Cardiac muscle cell (in vitro differentiated cells and primary cell): ENCODE data around the gene ZMYND19. TPM values are rescaled to one million over a fixed set of nuclear protein-coding genes. Genes with fewer than 3 reads are reported as not detected.
A peak's percentile ranks its signal among the peaks of the same experiment; 100 is the strongest.

ENCODE experiments used
- DNase-seq, 2 donors: peaks; one replicate each; pipeline versions ENCODE4 v3.0.0 to v3.0.0-alpha.2; 2010 to 2017; ENCODE audit warnings: low read depth in 1 of 2, low spot score in 1 of 2
- H3K27ac ChIP-seq: fragments of 200-600 bp; sonication (generic); 2 replicates; pipeline ENCODE4 v1.5.1; 2016
- H3K27me3 ChIP-seq: fragments of 200-600 bp; sonication (generic); 2 replicates; pipeline ENCODE4 v1.6.0; 2016; ENCODE audit warnings: control low read depth
- H3K36me3 ChIP-seq: fragments of 200-600 bp; sonication (generic); 2 replicates; pipeline ENCODE4 v1.5.1; 2016; ENCODE audit warnings: control low read depth
- H3K4me1 ChIP-seq: fragments of 200-600 bp; sonication (generic); 2 replicates; pipeline ENCODE4 v1.8.1; 2017; ENCODE audit warnings: low read depth, mild to moderate bottlenecking, mixed run types
- H3K4me3 ChIP-seq: fragments of 200-600 bp; sonication (generic); 2 replicates; pipeline ENCODE4 v1.5.1; 2016; ENCODE audit warnings: mild to moderate bottlenecking
- H3K9me3 ChIP-seq: fragments of 200-600 bp; sonication (generic); 2 replicates; pipeline ENCODE4 v1.5.1; 2017; ENCODE audit warnings: low read depth, mild to moderate bottlenecking, control low read depth
- CTCF ChIP-seq: IDR thresholded peaks from 2 replicates; pipeline ENCODE4 v1.5.1; 2012; ENCODE audit warnings: low read depth, mild to moderate bottlenecking, low read length
- polyA plus RNA-seq: library from polyadenylated mRNA; unstranded; fragments of >200 nt; fragmentation: Nextera tagmentation; extraction: Ambion mirVana; gene quantifications from 2 replicates; pipeline ENCODE4 v1.2.1, GENCODE V29; 2016
- total RNA-seq: library from RNA; depleted of rRNA; stranded (reverse); fragments of >200 nt; gene quantifications from 2 replicates; pipeline ENCODE4 v1.2.3, GENCODE V29; 2016

ZMYND19 gene
- total and polyA plus RNA-seq, 2 experiments from 2014 or later: 35.3 to 48.1 TPM

- Histone ChIP-seq H3K4me1 (peaks cover 13% of the 10 kb centered on the region), H3K9me3 (no peaks in the 10 kb centered on the region), H3K4me3 (no peak overlapping the region), H3K36me3 (no peaks in the 10 kb centered on the region), H3K27me3 (no peaks in the 10 kb centered on the region), H3K27ac (no peak overlapping the region)
- TF ChIP-seq CTCF: peak; percentile 38
- DNase-seq: peak in 1 of 2 donors; percentile 25
Measured at GRCh38 chr9:137621131-137621757, 30.9 kb upstream of the ZMYND19 start.

GRCh38 chr9:137620581-137620980 lies 30.3 kb upstream of the ZMYND19 start:
- Histone ChIP-seq H3K27ac (no peak overlapping the region), H3K9me3 (no peaks in the 10 kb centered on the region), H3K4me3 (no peak overlapping the region)

GRCh38 chr9:137620048-137620405 lies 29.7 kb upstream of the ZMYND19 start:
- peak overlapping the region; percentile 62 for H3K4me3 ChIP-seq
- H3K36me3 ChIP-seq: peaks cover 4% of the 10 kb centered on the region
- no peaks in the 10 kb centered on the region for H3K27me3 ChIP-seq
- peaks cover 13% of the 10 kb centered on the region for H3K4me1 ChIP-seq
- H3K27ac ChIP-seq: peak overlapping the region; percentile 84
- no peak for DNase-seq
- no peaks in the 10 kb centered on the region for H3K9me3 ChIP-seq
- no peak for TF ChIP-seq CTCF

More at GRCh38 chr9:137620581-137620980, 30.3 kb upstream of the ZMYND19 start:
- no peaks in the 10 kb centered on the region for H3K27me3 ChIP-seq
- no peak for TF ChIP-seq CTCF
- DNase-seq: no peak
- peaks cover 13% of the 10 kb centered on the region for H3K4me1 ChIP-seq
- peaks cover 1% of the 10 kb centered on the region for H3K36me3 ChIP-seq

GRCh38 chr9:137619240-137620047 lies 29.1 kb upstream of the ZMYND19 start:
- H3K27ac ChIP-seq: peak overlapping the region; percentile 84
- no peaks in the 10 kb centered on the region for H3K27me3 ChIP-seq
- no peak for TF ChIP-seq CTCF
- DNase-seq: peak; percentile 52 to 61
- peaks cover 13% of the 10 kb centered on the region for H3K4me1 ChIP-seq
- H3K9me3 ChIP-seq: no peaks in the 10 kb centered on the region
- peaks cover 4% of the 10 kb centered on the region for H3K36me3 ChIP-seq
- H3K4me3 ChIP-seq: peak overlapping the region; percentile 62

- Histone ChIP-seq H3K4me3 (peak within 1 kb of the TSS; percentile 62), H3K36me3 (peaks cover 7% of the 10 kb centered on the region), H3K27ac (peak within 1 kb of the TSS; percentile 88), H3K9me3 (no peaks in the 10 kb centered on the region), H3K27me3 (no peaks in the 10 kb centered on the region), H3K4me1 (peaks cover 13% of the 10 kb centered on the region)
- TF ChIP-seq CTCF: no peak
- peak; percentile 90 to 94 for DNase-seq
Measured at GRCh38 chr9:137618105-137619067, 28.1 kb upstream of the ZMYND19 start, which contains the start of gene EHMT1. EHMT1 (plus strand) TSS chr9:137619005; CDS start chr9:137619029, 24 bp downstream.
